ENCODE measurements around the gene SYT7.

SYT7 gene

GRCh38 chr11:61577383-61578118 is 3.3 kb downstream of the SYT7 start:
- no peak for TF ChIP-seq CTCF (IDR thresholded peaks at IDR 0.05; ENCODE audit: insufficient read depth, low read depth, low read length, missing control alignments)
- no peak for DNase-seq (ENCODE audit: low read depth)

DNA sequence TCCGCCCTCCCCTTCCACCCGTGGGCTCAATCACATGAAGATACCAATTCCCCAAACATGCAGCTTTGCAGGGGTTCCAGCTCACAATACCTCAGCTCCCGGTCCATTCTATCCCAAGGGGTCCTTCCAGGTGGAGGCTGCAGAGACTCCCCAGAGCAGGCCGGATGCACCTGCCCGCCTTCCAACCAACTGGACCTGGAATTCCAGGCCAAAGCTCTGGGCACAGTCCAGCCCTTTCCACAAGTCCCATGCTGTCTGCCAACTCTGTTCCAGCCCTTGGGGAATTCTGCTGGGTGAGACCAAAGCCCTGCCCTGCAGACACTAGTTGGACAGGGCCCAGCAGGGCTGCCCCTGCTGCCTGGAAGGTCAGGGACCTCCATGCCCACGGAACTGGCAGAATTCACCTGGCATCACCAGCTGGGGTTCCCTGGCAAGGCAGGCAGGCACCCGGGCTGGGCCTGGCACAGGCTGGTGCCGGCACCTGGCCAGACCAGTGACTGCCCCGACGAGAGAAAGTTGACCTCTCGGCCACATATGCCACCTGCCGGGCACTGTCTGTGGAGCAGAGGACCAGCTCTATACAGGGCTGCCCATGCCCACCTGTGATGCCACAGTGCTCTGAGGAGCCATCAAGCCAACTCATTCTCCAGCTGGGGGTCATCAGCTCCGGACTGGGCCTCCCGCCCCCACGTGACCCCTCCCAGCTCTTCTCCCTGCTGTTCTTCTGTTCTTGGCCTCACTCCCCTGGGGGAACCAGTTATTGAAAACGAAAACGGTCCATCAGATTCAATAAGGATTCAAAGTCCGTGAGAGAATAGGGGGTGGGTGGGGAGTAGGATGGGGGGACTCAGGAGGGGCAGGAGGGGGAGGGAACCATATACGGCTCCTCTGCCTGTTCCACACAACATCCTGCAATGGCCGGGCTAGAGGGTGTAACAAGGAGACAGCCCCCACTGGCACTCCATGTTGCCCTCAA is 4.7 kb downstream of the SYT7 start:
- no peak overlapping the region for H3K4me3 ChIP-seq (ENCODE audit: low read length)
- TF ChIP-seq CTCF (IDR thresholded peaks at IDR 0.05; ENCODE audit: insufficient read depth, low read depth, low read length, missing control alignments) = no peak
- no peak for DNase-seq (ENCODE audit: low read depth)

More at GRCh38 chr11:61577383-61578118, 3.3 kb downstream of the SYT7 start:
- H3K4me3 ChIP-seq (ENCODE audit: low read length) = no peak overlapping the region

DNA sequence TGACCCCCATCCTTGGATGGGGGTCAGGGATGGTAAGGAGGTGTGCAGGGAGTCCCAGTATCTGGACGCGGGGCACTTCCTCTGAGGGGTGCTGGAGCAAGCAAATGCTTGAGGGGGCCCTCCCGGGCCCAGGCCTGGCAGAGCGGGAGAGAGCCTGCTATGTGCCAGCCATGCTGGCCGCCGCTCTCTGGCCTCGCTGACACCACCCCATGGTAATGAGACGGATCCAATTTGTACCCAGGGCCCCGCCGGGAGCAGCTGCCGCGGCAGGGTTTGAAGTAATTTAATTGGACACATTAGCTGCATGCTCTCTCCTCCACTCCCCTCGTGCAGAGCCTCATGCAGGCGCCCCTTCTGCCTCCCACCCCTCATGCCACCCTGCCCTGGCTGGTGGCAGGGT is 6.3 kb downstream of the SYT7 start:
- no peak for DNase-seq (ENCODE audit: low read depth)
- no peak overlapping the region for H3K4me3 ChIP-seq (ENCODE audit: low read length)
- TF ChIP-seq CTCF (IDR thresholded peaks at IDR 0.05; ENCODE audit: insufficient read depth, low read depth, low read length, missing control alignments) = no peak

- no peak for TF ChIP-seq CTCF (IDR thresholded peaks at IDR 0.05; ENCODE audit: insufficient read depth, low read depth, low read length, missing control alignments)
These were observed 8.0 kb downstream of the SYT7 start for GRCh38 chr11:61572913-61573312.

DNA sequence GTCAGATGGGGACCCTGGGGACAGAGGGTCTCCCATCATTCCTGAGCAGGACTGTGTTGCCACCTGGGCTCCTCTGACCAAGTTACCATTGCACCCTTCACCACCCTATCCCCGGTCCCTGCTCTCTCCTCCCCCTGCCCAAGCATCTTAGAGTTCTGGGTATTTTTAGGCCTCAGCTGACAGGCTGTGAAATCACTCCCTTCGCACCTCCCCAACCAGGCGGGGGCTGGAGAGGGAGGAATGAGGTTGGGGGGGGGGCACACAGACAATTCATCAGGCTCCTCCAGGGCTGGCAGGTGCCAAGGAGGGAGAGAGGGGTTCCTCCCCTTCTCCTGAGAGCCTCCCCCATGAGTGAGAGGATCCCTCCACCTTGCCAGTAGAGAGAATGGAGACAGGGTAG is 9.0 kb downstream of the SYT7 start:
- no peak overlapping the region for H3K4me3 ChIP-seq (ENCODE audit: low read length)
- no peak for DNase-seq (ENCODE audit: low read depth)
- no peak for TF ChIP-seq CTCF (IDR thresholded peaks at IDR 0.05; ENCODE audit: insufficient read depth, low read depth, low read length, missing control alignments)

More at GRCh38 chr11:61572913-61573312, 8.0 kb downstream of the SYT7 start:
- H3K4me3 ChIP-seq (ENCODE audit: low read length) = no peak overlapping the region
- no peak for DNase-seq (ENCODE audit: low read depth)

DNA sequence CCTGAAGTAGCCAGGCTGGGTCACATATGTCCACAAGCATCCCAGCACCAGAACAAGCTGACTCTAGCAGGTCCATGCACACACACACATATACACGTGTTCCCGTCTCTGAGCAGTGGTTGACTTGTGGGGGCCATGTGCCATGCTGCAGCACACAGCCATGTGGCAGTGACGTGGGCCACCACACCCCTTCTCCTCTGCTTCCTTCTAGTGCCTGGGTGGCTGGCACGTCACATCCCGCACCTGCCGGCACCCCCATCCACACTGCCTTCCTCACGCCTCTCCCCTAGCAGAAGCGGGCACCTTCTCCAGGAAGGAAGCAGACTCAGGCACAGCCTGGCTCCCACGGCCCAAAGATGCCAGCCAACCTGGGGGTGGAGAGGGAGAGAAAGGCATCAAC is 9.5 kb downstream of the SYT7 start:
- no peak for TF ChIP-seq CTCF (IDR thresholded peaks at IDR 0.05; ENCODE audit: insufficient read depth, low read depth, low read length, missing control alignments)
- no peak for DNase-seq (ENCODE audit: low read depth)
- no peak overlapping the region for H3K4me3 ChIP-seq (ENCODE audit: low read length)

Measured in epithelial cell of esophagus (primary cell).